Neural progenitor cell (in vitro differentiated cells): ENCODE measurements around the gene MRPL24. TPM values are rescaled to one million over a fixed set of nuclear protein-coding genes. Genes with fewer than 3 reads are reported as not detected.
A peak's percentile ranks its signal among the peaks of the same experiment; 100 is the strongest.

Experiments used
- DNase-seq: peaks from one replicate; pipeline ENCODE4 v3.0.0-alpha.2; 2016; ENCODE audit warnings: low spot score
- H2AFZ ChIP-seq: fragments of 200-600 bp; sonication (generic); replicated peaks from 2 replicates; pipeline ENCODE4 v1.6.1; 2016; ENCODE audit warnings: antibody characterized with exemption
- H3F3A ChIP-seq: fragments of 200-600 bp; sonication (generic); 2 replicates; pipeline ENCODE4 v1.6.1; 2016; ENCODE audit warnings: antibody characterized with exemption, low read depth
- H3K27ac ChIP-seq: fragments of 200-600 bp; sonication (generic); 2 replicates; pipeline ENCODE4 v1.5.1; 2016; ENCODE audit warnings: mild to moderate bottlenecking
- H3K27me3 ChIP-seq: fragments of 200-600 bp; sonication (generic); 2 replicates; pipeline ENCODE4 v1.6.1; 2016; ENCODE audit warnings: mild to moderate bottlenecking, moderate library complexity
- H3K36me3 ChIP-seq: fragments of 200-600 bp; sonication (generic); 2 replicates; pipeline ENCODE4 v1.5.1; 2016
- H3K4me1 ChIP-seq: fragments of 200-600 bp; sonication (generic); 2 replicates; pipeline ENCODE4 v1.6.1; 2016; ENCODE audit warnings: mixed run types
- H3K4me2 ChIP-seq: fragments of 200-600 bp; sonication (generic); 2 replicates; pipeline ENCODE4 v1.6.1; 2016
- H3K4me3 ChIP-seq: fragments of 200-600 bp; sonication (generic); 2 replicates; pipeline ENCODE4 v1.5.1; 2016
- H3K79me2 ChIP-seq: fragments of 200-600 bp; sonication (generic); 2 replicates; pipeline ENCODE4 v1.6.1; 2016; ENCODE audit warnings: low read depth
- H3K9ac ChIP-seq: fragments of 200-600 bp; sonication (generic); 2 replicates; pipeline ENCODE4 v1.6.1; 2016
- H3K9me3 ChIP-seq: fragments of 200-600 bp; sonication (generic); 2 replicates; pipeline ENCODE4 v1.5.1; 2016; ENCODE audit warnings: low read depth
- H4K20me1 ChIP-seq: fragments of 200-600 bp; sonication (generic); 2 replicates; pipeline ENCODE4 v1.6.1; 2016; ENCODE audit warnings: low read depth
- H3K27ac Mint-ChIP-seq: 3 replicates; pipeline ENCODE4 v1.8.0; 2021; ENCODE audit warnings: mixed read lengths
- H3K27me3 Mint-ChIP-seq: 2 replicates; pipeline ENCODE4 v1.8.0; 2022; ENCODE audit warnings: low read depth, mild to moderate bottlenecking, inconsistent platforms, moderate library complexity, mixed read lengths; ENCODE audit not compliant: insufficient read depth
- H3K36me3 Mint-ChIP-seq: 3 replicates; pipeline ENCODE4 v1.8.0; 2021; ENCODE audit warnings: mixed read lengths
- H3K4me1 Mint-ChIP-seq: 3 replicates; pipeline ENCODE4 v1.8.0; 2021; ENCODE audit warnings: mixed read lengths
- H3K4me3 Mint-ChIP-seq: 3 replicates; pipeline ENCODE4 v1.8.0; 2021; ENCODE audit warnings: mild to moderate bottlenecking, moderate library complexity, mixed read lengths
- H3K9me3 Mint-ChIP-seq: 3 replicates; pipeline ENCODE4 v1.8.0; 2020; ENCODE audit warnings: mixed read lengths
- EZH2 ChIP-seq: fragments of 200-600 bp; sonication (generic); IDR thresholded peaks from 2 replicates; pipeline ENCODE4 v1.6.1; 2017; ENCODE audit warnings: antibody characterized with exemption, mild to moderate bottlenecking, moderate library complexity
- EZH2phosphoT487 ChIP-seq: fragments of 200-600 bp; sonication (generic); IDR thresholded peaks from 2 replicates; pipeline ENCODE4 v1.6.1; 2017; ENCODE audit warnings: antibody characterized with exemption
- total RNA-seq: library from RNA; depleted of rRNA; stranded (reverse); fragments of >200 nt; gene quantifications from 2 replicates; pipeline ENCODE4 v1.2.3, GENCODE V29; 2015; ENCODE audit warnings: low replicate concordance
- TF ChIP-seq, protein P1 (sequence below): fragments of 200-600 bp; sonication (generic); IDR thresholded peaks from 2 replicates; pipeline ENCODE4 v1.5.1; 2017; ENCODE audit warnings: antibody characterized with exemption, mild to moderate bottlenecking

The MRPL24 gene
- 21.4 and 24.7 TPM in 2 replicates for total RNA-seq

DNA sequence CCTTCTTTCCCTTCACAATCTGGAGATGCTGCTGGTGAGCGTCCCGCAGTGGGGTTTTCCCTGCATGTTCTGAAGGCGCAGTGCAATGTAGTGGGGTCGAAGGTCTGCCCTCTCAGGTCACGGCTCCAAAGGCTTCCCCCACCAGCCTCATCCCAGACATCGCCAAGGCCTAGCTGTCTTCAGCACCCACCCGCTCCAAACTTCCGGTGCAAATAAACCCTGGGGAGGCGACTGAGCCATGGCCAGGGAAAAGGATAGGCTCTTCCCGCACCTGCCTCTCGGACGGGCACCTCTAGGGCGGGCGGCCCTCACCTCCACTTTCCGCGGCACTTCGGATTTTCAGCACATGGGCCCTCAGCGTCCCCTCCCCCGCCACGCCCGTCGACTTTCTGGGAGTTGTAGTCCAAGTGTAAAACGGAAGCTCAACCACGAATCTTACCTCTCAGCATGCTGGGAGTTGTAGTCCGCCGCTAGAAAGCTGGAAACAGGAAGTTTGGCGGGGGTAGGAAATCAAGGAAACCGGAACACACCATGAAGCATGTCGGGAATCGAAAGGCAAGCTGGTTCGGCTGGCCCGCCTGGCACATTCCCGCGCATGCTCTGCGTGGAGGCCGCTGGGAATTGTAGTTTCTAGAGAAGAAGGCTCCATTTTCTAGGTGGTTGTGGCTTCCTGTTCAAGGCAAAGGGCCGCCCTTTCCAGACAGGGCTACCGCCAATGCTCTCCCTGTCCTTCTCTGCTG lies at the start of gene MRPL24:
Gene MRPL24, minus strand, starts transcription at position 348 of the 740 bp plus-strand sequence. CDS start 2,384 bp downstream, outside the sequence.
- Histone ChIP-seq H3K27ac (peak within 1 kb of the TSS; percentile 52), H3K4me1 (peaks cover 16% of the 10 kb centered on the region), H3K9ac (peak within 1 kb of the TSS; percentile 62), H3F3A (peaks cover 52% of the 10 kb centered on the region), H2AFZ (peak within 1 kb of the TSS; percentile 47), H3K4me3 (peak within 1 kb of the TSS; percentile 64), H3K4me2 (peak within 1 kb of the TSS; percentile 86), H3K27me3 (no peaks in the 10 kb centered on the region), H3K36me3 (no peaks in the 10 kb centered on the region), H3K9me3 (no peaks in the 10 kb centered on the region), H4K20me1 (peaks cover 10% of the 10 kb centered on the region), H3K79me2 (peaks cover 40% of the 10 kb centered on the region)
- DNase-seq: peak; percentile 99
- Mint-ChIP-seq H3K27me3 (peaks cover 2% of the 10 kb centered on the region), H3K27ac (peak within 1 kb of the TSS; percentile 96), H3K9me3 (no peaks in the 10 kb centered on the region), H3K4me3 (peak within 1 kb of the TSS; percentile 94), H3K4me1 (peaks cover 32% of the 10 kb centered on the region), H3K36me3 (peaks cover 20% of the 10 kb centered on the region)
- TF ChIP-seq EZH2phosphoT487 (no peak), EZH2 (no peak)
- TF ChIP-seq, protein P1, sequence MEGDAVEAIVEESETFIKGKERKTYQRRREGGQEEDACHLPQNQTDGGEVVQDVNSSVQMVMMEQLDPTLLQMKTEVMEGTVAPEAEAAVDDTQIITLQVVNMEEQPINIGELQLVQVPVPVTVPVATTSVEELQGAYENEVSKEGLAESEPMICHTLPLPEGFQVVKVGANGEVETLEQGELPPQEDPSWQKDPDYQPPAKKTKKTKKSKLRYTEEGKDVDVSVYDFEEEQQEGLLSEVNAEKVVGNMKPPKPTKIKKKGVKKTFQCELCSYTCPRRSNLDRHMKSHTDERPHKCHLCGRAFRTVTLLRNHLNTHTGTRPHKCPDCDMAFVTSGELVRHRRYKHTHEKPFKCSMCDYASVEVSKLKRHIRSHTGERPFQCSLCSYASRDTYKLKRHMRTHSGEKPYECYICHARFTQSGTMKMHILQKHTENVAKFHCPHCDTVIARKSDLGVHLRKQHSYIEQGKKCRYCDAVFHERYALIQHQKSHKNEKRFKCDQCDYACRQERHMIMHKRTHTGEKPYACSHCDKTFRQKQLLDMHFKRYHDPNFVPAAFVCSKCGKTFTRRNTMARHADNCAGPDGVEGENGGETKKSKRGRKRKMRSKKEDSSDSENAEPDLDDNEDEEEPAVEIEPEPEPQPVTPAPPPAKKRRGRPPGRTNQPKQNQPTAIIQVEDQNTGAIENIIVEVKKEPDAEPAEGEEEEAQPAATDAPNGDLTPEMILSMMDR: no peak

DNA sequence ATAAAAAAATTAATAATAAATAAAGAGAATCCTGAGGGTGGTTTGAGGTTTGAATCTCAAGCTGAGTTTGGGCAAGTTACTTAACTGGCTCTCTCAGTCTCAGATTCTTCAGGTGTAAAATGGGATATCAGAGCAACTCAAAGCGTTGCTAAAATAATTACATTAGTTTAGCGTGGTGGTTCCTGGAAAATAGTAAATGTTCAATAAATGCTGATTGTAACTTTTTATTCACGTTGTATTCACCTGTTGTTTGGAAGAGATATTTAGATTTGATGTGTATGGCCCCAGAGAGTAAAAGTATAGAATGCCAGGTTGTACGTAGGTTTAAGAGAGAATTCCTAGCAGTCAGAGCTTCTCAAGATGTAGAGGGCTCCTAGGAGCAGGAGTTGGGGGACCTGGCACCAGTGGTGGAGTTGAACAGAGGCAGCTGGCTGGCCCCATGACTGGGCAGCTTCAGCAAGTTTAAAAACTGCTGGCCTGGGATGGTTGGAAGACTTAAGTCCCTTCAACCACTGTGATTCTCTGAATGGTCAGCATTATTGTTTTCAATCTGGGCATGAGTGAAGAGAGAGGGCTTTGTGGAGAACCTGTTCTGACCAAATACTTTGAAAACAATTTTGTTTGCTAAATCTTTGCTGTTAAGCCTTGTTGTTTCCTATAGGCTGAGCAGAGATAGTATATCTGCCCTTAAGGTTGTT lies 48.9 kb upstream of the MRPL24 start:
- Histone ChIP-seq H3K36me3 (no peaks in the 10 kb centered on the region), H3K27me3 (no peaks in the 10 kb centered on the region), H3K79me2 (peaks cover 11% of the 10 kb centered on the region), H3F3A (no peaks in the 10 kb centered on the region), H3K27ac (no peak overlapping the region), H2AFZ (no peak overlapping the region), H4K20me1 (peaks cover 26% of the 10 kb centered on the region), H3K9ac (no peak overlapping the region), H3K4me1 (no peaks in the 10 kb centered on the region), H3K4me2 (no peak overlapping the region), H3K4me3 (no peak overlapping the region), H3K9me3 (no peaks in the 10 kb centered on the region)
- Mint-ChIP-seq H3K36me3 (peaks cover 44% of the 10 kb centered on the region), H3K9me3 (no peaks in the 10 kb centered on the region), H3K27ac (no peak overlapping the region), H3K4me3 (no peak overlapping the region), H3K27me3 (no peaks in the 10 kb centered on the region), H3K4me1 (no peaks in the 10 kb centered on the region)
- DNase-seq: no peak
- TF ChIP-seq EZH2phosphoT487 (no peak), EZH2 (no peak)
- TF ChIP-seq, protein P1: no peak

DNA sequence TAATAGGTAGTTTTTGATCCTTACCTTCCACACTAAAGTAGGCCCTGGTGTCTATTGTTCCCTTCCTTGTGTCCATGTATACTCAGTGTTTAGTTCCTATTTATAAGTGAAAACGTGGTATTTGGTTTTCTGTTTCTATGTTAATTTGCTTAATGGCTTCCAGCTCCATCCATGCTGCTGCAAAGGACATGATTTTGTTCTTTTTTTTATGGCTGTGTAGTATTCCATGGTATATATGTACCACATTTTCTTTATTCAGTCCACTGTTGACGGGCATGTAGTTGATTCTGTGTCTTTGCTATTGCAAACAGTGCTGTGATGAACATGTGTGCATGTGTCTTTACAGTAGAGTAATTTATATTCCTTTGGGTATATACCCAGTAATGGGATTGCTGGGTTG lies 47.2 kb upstream of the MRPL24 start:
- Mint-ChIP-seq H3K4me1 (no peaks in the 10 kb centered on the region), H3K27me3 (no peaks in the 10 kb centered on the region), H3K9me3 (no peaks in the 10 kb centered on the region), H3K27ac (no peak overlapping the region), H3K4me3 (no peak overlapping the region), H3K36me3 (peaks cover 39% of the 10 kb centered on the region)
- no peaks in the 10 kb centered on the region for H3F3A ChIP-seq
- H4K20me1 ChIP-seq: peaks cover 31% of the 10 kb centered on the region
- H3K79me2 ChIP-seq: peaks cover 19% of the 10 kb centered on the region
- no peaks in the 10 kb centered on the region for H3K4me1 ChIP-seq
- no peak for DNase-seq
- no peak overlapping the region for H3K27ac ChIP-seq
- no peak overlapping the region for H3K4me2 ChIP-seq
- no peak overlapping the region for H2AFZ ChIP-seq
- no peaks in the 10 kb centered on the region for H3K9me3 ChIP-seq
- no peak overlapping the region for H3K9ac ChIP-seq
- H3K36me3 ChIP-seq: no peaks in the 10 kb centered on the region
- TF ChIP-seq EZH2phosphoT487: no peak
- TF ChIP-seq, protein P1: no peak
- TF ChIP-seq EZH2: no peak
- H3K4me3 ChIP-seq: no peak overlapping the region
- H3K27me3 ChIP-seq: no peaks in the 10 kb centered on the region
